IMR-90 (cell line): Measurements from ENCODE around the gene FOXK1. TPM values are rescaled to one million over a fixed set of nuclear protein-coding genes. Genes with fewer than 3 reads are reported as not detected.
A peak's percentile ranks its signal among the peaks of the same experiment; 100 is the strongest.

Source experiments
- ATAC-seq: fragments of 200-7000 bp; cut with Tn5 transposase; 2 replicates; pipeline ENCODE4 v1.9.1; 2020; ENCODE audit warnings: low read depth, mild to moderate bottlenecking, moderate library complexity
- BruUV-seq: library from RNA; stranded (reverse); fragments of 400-500 nt; replicated peaks from 2 replicates; lab custom pipeline; 2021; lab: Mats Ljungman, UMichigan
- CTCF ChIA-PET: fragments of 300-600 bp; formaldehyde crosslinking; extraction: SDS; loops from one replicate; lab custom pipeline; 2021; ENCODE audit warnings: antibody characterized with exemption; lab: Yijun Ruan, JAX
- POLR2A ChIA-PET: fragments of 300-600 bp; sonication (Branson Sonifier 250); formaldehyde crosslinking; loops from one replicate; lab custom pipeline; 2022; ENCODE audit warnings: antibody characterized with exemption; ENCODE audit not compliant: unreplicated experiment; lab: Charles Lee
- DNase-seq: peaks from one replicate; pipeline ENCODE4 v3.0.0; 2013
- H2AFZ ChIP-seq: replicated peaks from 2 replicates; pipeline ENCODE3; 2013; ENCODE audit warnings: low read length, mild to moderate bottlenecking; ENCODE audit not compliant: poor library complexity
- H2AK5ac ChIP-seq: 2 replicates; pipeline ENCODE4 v1.6.1; 2013; ENCODE audit warnings: low read depth, low read length, inconsistent platforms
- H2AK9ac ChIP-seq: replicated peaks from 2 replicates; pipeline ENCODE3; 2013; ENCODE audit warnings: mild to moderate bottlenecking, low read depth, low read length, moderate library complexity; ENCODE audit not compliant: poor library complexity
- H2BK120ac ChIP-seq: 2 replicates; pipeline ENCODE4 v1.6.1; 2013; ENCODE audit warnings: low read depth, low read length, inconsistent platforms
- H2BK15ac ChIP-seq: 3 replicates; pipeline ENCODE4 v1.6.1; 2013; ENCODE audit warnings: low read depth, low read length, inconsistent platforms
- H2BK20ac ChIP-seq: 2 replicates; pipeline ENCODE4 v1.6.1; 2013; ENCODE audit warnings: low read depth, mild to moderate bottlenecking, inconsistent platforms, low read length, moderate library complexity
- H2BK5ac ChIP-seq: 2 replicates; pipeline ENCODE4 v1.6.1; 2013; ENCODE audit warnings: mild to moderate bottlenecking, low read depth, low read length, inconsistent platforms; ENCODE audit not compliant: poor library complexity, severe bottlenecking
- H3K14ac ChIP-seq: replicated peaks from 2 replicates; pipeline ENCODE4 v1.6.1; 2013; ENCODE audit warnings: low read depth, low read length, inconsistent platforms
- H3K18ac ChIP-seq: 2 replicates; pipeline ENCODE4 v1.6.1; 2013; ENCODE audit warnings: low read depth, low read length, control low read depth
- H3K23ac ChIP-seq: 2 replicates; pipeline ENCODE4 v1.6.1; 2013; ENCODE audit warnings: low read depth, low read length, inconsistent platforms
- H3K27ac ChIP-seq: 2 replicates; pipeline ENCODE4 v1.5.1; 2013; ENCODE audit warnings: mild to moderate bottlenecking, control low read depth, low read length; ENCODE audit not compliant: insufficient read depth
- H3K27me3 ChIP-seq: 2 replicates; pipeline ENCODE4 v1.6.1; 2013; ENCODE audit warnings: low read length; ENCODE audit not compliant: control insufficient read depth, insufficient read depth
- H3K36me3 ChIP-seq: 2 replicates; pipeline ENCODE4 v1.6.1; 2013; ENCODE audit warnings: low read length, mixed read lengths; ENCODE audit not compliant: control insufficient read depth, insufficient read depth
- H3K4ac ChIP-seq: 2 replicates; pipeline ENCODE4 v1.6.1; 2013; ENCODE audit warnings: low read depth, low read length, inconsistent platforms
- H3K4me1 ChIP-seq: 2 replicates; pipeline ENCODE4 v1.6.1; 2013; ENCODE audit warnings: low read length, mixed read lengths; ENCODE audit not compliant: control insufficient read depth, insufficient read depth
- H3K4me2 ChIP-seq: 2 replicates; pipeline ENCODE4 v1.6.1; 2013; ENCODE audit warnings: low read depth, mild to moderate bottlenecking, control low read depth, low read length, moderate library complexity
- H3K4me3 ChIP-seq: 2 replicates; pipeline ENCODE4 v1.5.1; 2013; ENCODE audit warnings: low read depth, mild to moderate bottlenecking, control low read depth, low read length, moderate library complexity; ENCODE audit not compliant: insufficient read depth
- H3K56ac ChIP-seq: 2 replicates; pipeline ENCODE4 v1.6.1; 2013; ENCODE audit warnings: low read length, inconsistent platforms; ENCODE audit not compliant: insufficient read depth; ENCODE audit errors: extremely low read depth
- H3K79me1 ChIP-seq, 2 experiments: 2 replicates each; pipeline ENCODE4 v1.6.1; 2013; ENCODE audit warnings: low read length in 2 of 2, inconsistent platforms in 1 of 2, low read depth in 1 of 2
- H3K9ac ChIP-seq: 2 replicates; pipeline ENCODE4 v1.6.1; 2013; ENCODE audit warnings: low read depth, low read length, control low read depth
- H3K9me1 ChIP-seq: 2 replicates; pipeline ENCODE4 v1.6.1; 2013; ENCODE audit warnings: low read length, inconsistent platforms; ENCODE audit not compliant: insufficient read depth
- H3K9me3 ChIP-seq: 2 replicates; pipeline ENCODE4 v1.6.1; 2013; ENCODE audit warnings: low read length; ENCODE audit not compliant: control insufficient read depth, insufficient read depth
- H4K20me1 ChIP-seq: 2 replicates; pipeline ENCODE4 v1.6.1; 2013; ENCODE audit warnings: low read length, inconsistent platforms; ENCODE audit not compliant: insufficient read depth
- H4K5ac ChIP-seq: 2 replicates; pipeline ENCODE4 v1.6.1; 2013; ENCODE audit warnings: mild to moderate bottlenecking, low read depth, low read length, control low read depth
- H4K8ac ChIP-seq, 2 experiments: 2 replicates each; pipeline ENCODE4 v1.6.1; 2013; ENCODE audit warnings: low read depth in 2 of 2, low read length in 2 of 2, control low read depth in 1 of 2, inconsistent platforms in 1 of 2
- H4K91ac ChIP-seq: 2 replicates; pipeline ENCODE4 v1.6.1; 2013; ENCODE audit warnings: low read depth, low read length, inconsistent platforms; ENCODE audit not compliant: insufficient read depth
- CHD1 ChIP-seq: IDR thresholded peaks from 2 replicates; pipeline ENCODE4 v1.6.1; 2012; ENCODE audit warnings: low read depth, low read length, improper control_type of control experiment
- FOS ChIP-seq: fragments of 150-350 bp; IDR thresholded peaks from 2 replicates; pipeline ENCODE4 v1.6.1; 2016; ENCODE audit warnings: low read depth, low read length
- POLR2A ChIP-seq: IDR thresholded peaks from 2 replicates; pipeline ENCODE4 v1.6.1; 2012; ENCODE audit warnings: mild to moderate bottlenecking, low read depth, low read length
- WGBS, 2 experiments: methylation state at CpG; one replicate each; pipeline versions ENCODE4 v1.1.5 to v1.1.7; 2013; ENCODE audit warnings: missing lambda C conversion rate in 2 of 2; ENCODE audit not compliant: insufficient read length in 1 of 2; ENCODE audit errors: extremely low coverage in 2 of 2; 5-methylcytosine and 5-hydroxymethylcytosine counted together
- dilution Hi-C: fragments of 300-500 bp; cut with HindIII; formaldehyde crosslinking; loops from one replicate; pipeline ENCODE4 v1.14.3; 2018; ENCODE audit warnings: low sequenced_read_pairs; ENCODE audit not compliant: unreplicated experiment
- in situ Hi-C: fragments of 300-500 bp; cut with MboI; formaldehyde crosslinking; loops from 3 replicates; pipeline ENCODE4 v1.14.3; 2019; ENCODE audit warnings: low sequenced_read_pairs, inconsistent platforms, mixed read lengths
- intact Hi-C: fragments of 100-400 bp; cut with micrococcal nuclease; formaldehyde crosslinking; loops from 2 replicates; pipeline ENCODE4 v1.10.0; 2022
- polyA plus RNA-seq, 3 experiments: library from polyadenylated mRNA; depleted of rRNA; stranded (reverse); fragments of >200 nt; gene quantifications; 2 replicates each; pipeline ENCODE4 v1.2.3, GENCODE V29; 2012; ENCODE audit warnings: low replicate concordance in 1 of 3
- total RNA-seq: library from RNA; depleted of rRNA; stranded (reverse); fragments of >200 nt; gene quantifications from 2 replicates; pipeline ENCODE4 v1.2.3, GENCODE V29; 2012

Gene FOXK1
- total and polyA plus RNA-seq, 2 of the 4 experiments (the other 2 are of a cell fraction) = 4.3 to 8.8 TPM

DNA sequence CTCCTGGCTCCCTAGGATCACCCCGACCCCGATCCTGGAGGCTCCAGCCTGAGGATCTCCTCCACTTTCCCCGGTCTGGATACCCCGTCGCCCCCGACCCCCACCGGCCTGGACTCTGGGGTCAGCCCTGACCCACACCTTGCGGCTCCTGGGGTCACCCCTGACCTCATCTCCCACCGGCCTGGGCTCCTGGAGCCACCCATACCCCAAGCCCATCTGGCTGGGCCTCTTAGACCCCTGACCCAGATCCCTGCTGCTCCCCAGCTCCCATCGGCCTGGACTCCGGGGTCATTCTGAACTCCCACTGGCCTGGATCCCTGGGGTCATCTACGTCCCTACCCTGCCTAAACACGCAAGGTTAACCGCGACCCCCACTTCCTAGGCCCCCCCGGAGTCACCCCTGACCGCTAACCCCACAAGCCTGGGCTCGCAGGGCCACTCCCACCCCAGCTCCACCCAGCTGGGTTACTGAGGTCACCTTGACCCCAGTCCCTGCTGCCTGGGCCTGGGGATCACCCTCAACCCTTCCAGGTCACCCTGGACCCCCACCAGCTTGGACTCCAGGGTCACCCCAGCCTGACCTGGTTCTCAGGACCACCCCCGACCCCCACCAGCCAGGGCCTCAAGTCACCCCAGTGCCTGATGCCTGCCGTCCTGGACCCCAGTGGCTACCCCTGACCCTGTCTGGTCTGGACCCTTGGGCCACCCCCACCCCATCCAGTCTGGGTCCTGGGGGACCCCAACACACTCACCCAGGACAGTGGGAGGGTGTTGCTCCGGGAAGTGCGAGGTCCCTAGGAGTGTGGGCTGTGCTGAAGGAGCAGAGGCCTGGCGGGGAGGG lies 1.2 kb downstream of the FOXK1 start:
- Histone ChIP-seq H2BK15ac (peak overlapping the region; percentile 91; the same call in 2 of the 3 replicates), H3K18ac (peak overlapping the region; percentile 91), H3K23ac (peak overlapping the region; percentile 94), H3K9me3 (no peaks in the 10 kb centered on the region), H4K8ac (peak overlapping the region; percentile 75 to 93), H4K20me1 (peaks cover 37% of the 10 kb centered on the region), H4K91ac (peak overlapping the region; percentile 94), H3K9ac (peak overlapping the region; percentile 100), H2BK20ac (peak overlapping the region; percentile 85; the same call in 1 of the 2 replicates), H4K5ac (peak overlapping the region; percentile 93), H3K79me1 (peaks cover 24 to 49% of the 10 kb centered on the region in 2 experiments), H3K14ac (peak overlapping the region; percentile 96), H2BK120ac (peak overlapping the region; percentile 94), H3K27me3 (no peaks in the 10 kb centered on the region), H3K36me3 (peaks cover 10% of the 10 kb centered on the region), H3K9me1 (peaks cover 9% of the 10 kb centered on the region), H2BK5ac (peak overlapping the region; percentile 99), H3K27ac (peak overlapping the region; percentile 100), H3K4me2 (peak overlapping the region; percentile 96), H3K4me1 (peaks cover 10% of the 10 kb centered on the region), H3K4me3 (peak overlapping the region; percentile 91), H3K4ac (peak overlapping the region; percentile 99), H2AK5ac (peak overlapping the region; percentile 95), H2AK9ac (peak overlapping the region; percentile 99), H2AFZ (peak overlapping the region; percentile 69), H3K56ac (peak overlapping the region; percentile 76)
- CTCF ChIA-PET = interaction anchor here (1.3 to 1.4 kb wide), 2 partner anchors 10 to 41 kb away, joined by 3 to 6 read pairs; no protein-coding TSS in a partner anchor
- peak; percentile 86; the same call in 1 of the 2 replicates for TF ChIP-seq CHD1
- TF ChIP-seq POLR2A = peak; percentile 44
- no peak for TF ChIP-seq FOS
- no peak for DNase-seq
- intact Hi-C loops (loop anchor here (2.0 kb wide), 1 partner anchor 72 kb away; no protein-coding TSS in a partner anchor), dilution Hi-C loops (no loop called here), in situ Hi-C loops (no loop called here)
- BruUV-seq = no TSS peak
- POLR2A ChIA-PET = no interaction called here
- 4% methylated on average over 14 of the region's 23 CpGs; no CpG with 5 or more reads in 1 of the 2 experiments for WGBS, 2 experiments
- peak; percentile 22 for ATAC-seq
